GM12878 (cell line): ENCODE data around the gene POU3F2. TPM values are rescaled to one million over a fixed set of nuclear protein-coding genes. Genes with fewer than 3 reads are reported as not detected.

Experiments used
- ATAC-seq: fragments of 200-7000 bp; cut with Tn5 transposase; 3 replicates; pipeline ENCODE4 v1.9.1; 2020; ENCODE audit warnings: mild to moderate bottlenecking, moderate library complexity
- BruUV-seq: library from RNA; stranded (reverse); fragments of 400-500 nt; replicated peaks from 2 replicates; lab custom pipeline; 2021; lab: Mats Ljungman, UMichigan
- CTCF ChIA-PET: fragments of 300-600 bp; sonication (Branson Sonifier 250); formaldehyde crosslinking; extraction: SDS; loops from one replicate; lab custom pipeline; 2021; ENCODE audit warnings: inconsistent platforms; lab: Yijun Ruan, JAX
- POLR2A ChIA-PET: fragments of 350-600 bp; formaldehyde crosslinking; extraction: SDS; loops from one replicate; lab custom pipeline; 2021; ENCODE audit warnings: inconsistent platforms; lab: Charles Lee
- RAD21 ChIA-PET: fragments of 300-600 bp; sonication (Branson Sonifier 250); formaldehyde crosslinking; loops from one replicate; lab custom pipeline; 2023; ENCODE audit warnings: antibody characterized with exemption; ENCODE audit not compliant: unreplicated experiment; lab: Charles Lee
- SMC1A ChIA-PET: fragments of 300-600 bp; sonication (Branson Sonifier 250); formaldehyde crosslinking; loops from one replicate; lab custom pipeline; 2023; ENCODE audit not compliant: unreplicated experiment, uncharacterized antibody; lab: Charles Lee
- DNase-seq: peaks from one replicate; pipeline ENCODE4 v3.0.0-alpha.2; 2011; ENCODE audit warnings: low read depth, low spot score
- FAIRE-seq: peaks from 3 replicates; lab custom pipeline; 2011; peaks lifted over from hg19 to GRCh38; lab: Jason Lieb, UNC
- H2AFZ ChIP-seq: 2 replicates; pipeline ENCODE4 v1.6.0; 2011; ENCODE audit warnings: low read depth, low read length, control low read depth; ENCODE audit not compliant: control insufficient read depth
- H3K27ac ChIP-seq: 2 replicates; pipeline ENCODE4 v1.5.1; 2011; ENCODE audit warnings: control low read depth; ENCODE audit not compliant: control insufficient read depth, insufficient read depth
- H3K27me3 ChIP-seq, 2 experiments: replicated peaks in 1 of 2; 2 replicates each; pipeline versions ENCODE4 v1.6.0 to v1.6.1; 2011; ENCODE audit warnings: low read length in 1 of 2; ENCODE audit not compliant: control insufficient read depth in 2 of 2, insufficient read depth in 2 of 2
- H3K36me3 ChIP-seq, 2 experiments: 2 replicates each; pipeline ENCODE4 v1.5.1; 2011; ENCODE audit warnings: low read length in 1 of 2; ENCODE audit not compliant: control insufficient read depth in 2 of 2, insufficient read depth in 2 of 2
- H3K4me1 ChIP-seq: 2 replicates; pipeline ENCODE4 v1.6.1; 2011; ENCODE audit warnings: mild to moderate bottlenecking, low read length, moderate library complexity, mixed read lengths; ENCODE audit not compliant: control insufficient read depth, insufficient read depth
- H3K4me2 ChIP-seq: 2 replicates; pipeline ENCODE4 v1.6.0; 2011; ENCODE audit warnings: control low read depth; ENCODE audit not compliant: control insufficient read depth, insufficient read depth
- H3K4me3 ChIP-seq: fragments of 200-600 bp; sonication (generic); 2 replicates; pipeline ENCODE4 v1.5.1; 2016
- H3K79me2 ChIP-seq: 2 replicates; pipeline ENCODE4 v1.6.0; 2011; ENCODE audit warnings: low read length; ENCODE audit not compliant: control insufficient read depth, insufficient read depth
- H3K9ac ChIP-seq: 2 replicates; pipeline ENCODE4 v1.8.0; 2011; ENCODE audit warnings: low read length, control low read depth, mixed read lengths; ENCODE audit not compliant: control insufficient read depth, insufficient read depth
- H3K9me3 ChIP-seq: replicated peaks from 3 replicates; pipeline ENCODE4 v1.5.1; 2011; ENCODE audit warnings: mild to moderate bottlenecking, low read length; ENCODE audit not compliant: control insufficient read depth, insufficient read depth
- H4K20me1 ChIP-seq: 2 replicates; pipeline ENCODE4 v1.6.0; 2011; ENCODE audit not compliant: control insufficient read depth, insufficient read depth
- EZH2 ChIP-seq: IDR thresholded peaks from 2 replicates; pipeline ENCODE4 v1.6.1; 2012; ENCODE audit warnings: low read depth, mild to moderate bottlenecking, control low read depth, inconsistent platforms, low read length, borderline replicate concordance; ENCODE audit not compliant: control insufficient read depth
- MEF2B ChIP-seq: fragments of 450-650 bp; IDR thresholded peaks from 2 replicates; pipeline ENCODE4 v1.6.1; 2018; ENCODE audit warnings: mild to moderate bottlenecking, moderate library complexity; ENCODE audit not compliant: partially characterized antibody, poor library complexity, severe bottlenecking
- NFYB ChIP-seq: IDR thresholded peaks from 2 replicates; pipeline ENCODE4 v1.6.1; 2011; ENCODE audit warnings: low read depth, mild to moderate bottlenecking, low read length, improper control_type of control experiment, moderate library complexity; ENCODE audit not compliant: insufficient read depth
- SPI1 ChIP-seq: IDR thresholded peaks from 2 replicates; pipeline ENCODE4 v1.6.1; 2011; ENCODE audit warnings: low read depth, mild to moderate bottlenecking, low read length, moderate library complexity, borderline replicate concordance; ENCODE audit not compliant: insufficient read depth
- SREBF2 ChIP-seq: IDR thresholded peaks from 2 replicates; pipeline ENCODE4 v1.6.1; 2012; ENCODE audit warnings: mild to moderate bottlenecking, low read length
- TCF12 ChIP-seq: IDR thresholded peaks from 2 replicates; pipeline ENCODE4 v1.6.1; 2011; ENCODE audit warnings: low read depth, mild to moderate bottlenecking, low read length
- WGBS: methylation state at CpG from one replicate; pipeline ENCODE4 v1.1.6; 2016; ENCODE audit warnings: low lambda C conversion rate; ENCODE audit not compliant: insufficient replicate concordance, insufficient coverage; ENCODE audit errors: missing lambda C conversion rate; 5-methylcytosine and 5-hydroxymethylcytosine counted together
- in situ Hi-C: fragments of 300-500 bp; cut with MboI; formaldehyde crosslinking; loops from 9 replicates; pipeline ENCODE4 v1.14.3; 2018; ENCODE audit warnings: mixed read lengths
- intact Hi-C: fragments of 100-400 bp; cut with micrococcal nuclease; formaldehyde crosslinking; loops from one replicate; pipeline ENCODE4 v1.14.2; 2022; ENCODE audit not compliant: unreplicated experiment
- polyA plus RNA-seq, 11 experiments: library from polyadenylated mRNA; depleted of rRNA in 4 of 11; unstranded in 6 of 11; stranded (reverse) in 5 of 11; fragments of >200 nt; fragmentation: Nextera tagmentation in 4 of 11; fragmentation: Illumina TruSeq in 1 of 11; extraction: Ambion mirVana in 4 of 11; extraction: Trizol in 1 of 11; gene quantifications; 1 replicate in 1 of 11; 2 replicates in 10 of 11; pipeline versions ENCODE4 v1.2.1 to v1.2.3, GENCODE V29; 2011 to 2016; ENCODE audit warnings: inconsistent platforms in 2 of 11, missing spikeins in 2 of 11, low read depth in 1 of 11
- total RNA-seq, 4 experiments: library from RNA; depleted of rRNA in 3 of 4; stranded (reverse); fragments of >200 nt in 3 of 4; fragmentation: Illumina TruSeq in 1 of 4; extraction: Trizol in 1 of 4; gene quantifications; 2 replicates each; pipeline versions ENCODE4 v1.2.1 to v1.2.3, GENCODE V29; 2013 to 2021

POU3F2 gene
- total and polyA plus RNA-seq, 10 of the 15 experiments (the other 5 are each of a cell fraction or from before 2014, with no cell fraction given): not detected

DNA sequence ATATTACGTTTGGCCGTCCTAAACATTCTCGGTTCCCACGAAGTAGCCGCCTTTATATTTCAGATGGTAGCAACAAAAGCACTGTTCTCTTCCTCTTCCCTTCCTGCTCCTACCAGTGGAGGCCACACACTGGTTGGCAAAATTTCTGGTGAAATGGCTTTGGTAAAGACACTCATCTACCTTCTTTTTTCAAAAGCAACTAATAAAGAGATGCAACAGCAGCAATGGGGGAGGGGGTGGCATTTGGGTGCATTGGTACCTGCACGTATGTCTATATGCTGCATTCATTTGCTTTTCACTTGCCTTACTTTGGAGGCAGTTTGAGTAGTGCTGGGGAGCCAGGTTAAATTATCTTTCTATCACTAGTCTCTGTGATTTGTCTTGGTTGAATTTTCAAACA is 6.0 kb downstream of the POU3F2 start:
- 15% methylated on average over 6 of the region's 6 CpGs for WGBS
- no peaks in the 10 kb centered on the region for H3K9me3 ChIP-seq
- no peak overlapping the region for H2AFZ ChIP-seq
- H3K4me3 ChIP-seq: no peak overlapping the region
- H4K20me1 ChIP-seq: no peaks in the 10 kb centered on the region
- RAD21 ChIA-PET: no interaction called here
- CTCF ChIA-PET: interaction anchor here (1.0 kb wide), 1 partner anchor 11 kb away, joined by 5 read pairs; no protein-coding TSS in a partner anchor
- 0 out of 2 replicates have a peak, but pooled peaks have one; percentile 37 for TF ChIP-seq EZH2
- TF ChIP-seq NFYB: no peak
- DNase-seq (no peak), FAIRE-seq (no peak), ATAC-seq (no peak)
- intact Hi-C loops: loop anchor here (10.0 kb wide), 1 partner anchor 386 kb away; no protein-coding TSS in a partner anchor
- H3K9ac ChIP-seq: no peak overlapping the region
- no peaks in the 10 kb centered on the region for H3K36me3 ChIP-seq
- no peaks in the 10 kb centered on the region for H3K79me2 ChIP-seq
- H3K27me3 ChIP-seq: peaks cover 10 to 32% of the 10 kb centered on the region in 2 experiments
- BruUV-seq: no TSS peak
- in situ Hi-C loops: no loop called here
- no peak overlapping the region for H3K27ac ChIP-seq
- POLR2A ChIA-PET: no interaction called here
- SMC1A ChIA-PET: interaction anchor here (1.0 kb wide), 1 partner anchor 64 kb away, joined by 3 read pairs; no protein-coding TSS in a partner anchor
- no peak overlapping the region for H3K4me2 ChIP-seq
- no peaks in the 10 kb centered on the region for H3K4me1 ChIP-seq

DNA sequence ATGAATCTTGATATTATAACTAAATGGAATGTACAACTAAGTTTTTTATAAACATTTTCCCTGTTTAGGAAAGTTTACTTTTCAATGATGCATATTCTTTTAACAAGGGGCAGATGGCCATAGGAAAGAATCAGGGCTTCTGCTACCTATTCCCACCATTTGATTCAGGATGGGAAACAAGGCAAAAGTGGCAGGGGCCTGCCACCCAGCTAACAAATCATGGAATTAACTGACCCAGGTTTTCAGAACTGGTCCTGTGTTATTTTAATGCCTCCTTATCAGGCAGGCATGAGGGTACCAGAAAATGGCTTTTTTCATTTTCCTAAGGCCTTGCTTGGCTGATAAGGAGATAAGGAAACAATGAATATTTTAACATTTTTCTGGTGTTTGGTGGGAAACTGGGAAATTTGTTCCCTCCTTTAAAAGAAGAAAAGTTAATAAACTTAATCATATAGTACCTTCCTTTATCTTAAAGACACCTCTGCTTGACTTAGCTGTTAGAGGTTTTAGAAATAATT is 6.7 kb downstream of the POU3F2 start:
- TF ChIP-seq SREBF2: no peak
- TF ChIP-seq MEF2B: no peak
- no peak for TF ChIP-seq TCF12
- TF ChIP-seq SPI1: no peak
- DNase-seq (no peak), FAIRE-seq (no peak), ATAC-seq (no peak)
- no peaks in the 10 kb centered on the region for H3K4me1 ChIP-seq
- no TSS peak for BruUV-seq
- H3K27me3 ChIP-seq: peaks cover 6 to 26% of the 10 kb centered on the region in 2 experiments
- H3K27ac ChIP-seq: no peak overlapping the region
- SMC1A ChIA-PET: no interaction called here
- POLR2A ChIA-PET: no interaction called here
- no peaks in the 10 kb centered on the region for H3K79me2 ChIP-seq
- H3K9me3 ChIP-seq: no peaks in the 10 kb centered on the region
- H3K4me3 ChIP-seq: no peak overlapping the region
- H3K4me2 ChIP-seq: no peak overlapping the region
- H3K36me3 ChIP-seq: no peaks in the 10 kb centered on the region
- in situ Hi-C loops (no loop called here), intact Hi-C loops (loop anchor here (10.0 kb wide), 1 partner anchor 386 kb away; no protein-coding TSS in a partner anchor)
- no peaks in the 10 kb centered on the region for H4K20me1 ChIP-seq
- CTCF ChIA-PET: no interaction called here
- RAD21 ChIA-PET: no interaction called here
- H3K9ac ChIP-seq: no peak overlapping the region
- H2AFZ ChIP-seq: no peak overlapping the region
